ENCODE data around the gene ZNF619.
"Not testable (repeated sequence)": the region's sequence is repeated elsewhere in the genome, so short reads cannot be mapped to it uniquely, and the experiment has no call there.

The ZNF619 gene

DNA sequence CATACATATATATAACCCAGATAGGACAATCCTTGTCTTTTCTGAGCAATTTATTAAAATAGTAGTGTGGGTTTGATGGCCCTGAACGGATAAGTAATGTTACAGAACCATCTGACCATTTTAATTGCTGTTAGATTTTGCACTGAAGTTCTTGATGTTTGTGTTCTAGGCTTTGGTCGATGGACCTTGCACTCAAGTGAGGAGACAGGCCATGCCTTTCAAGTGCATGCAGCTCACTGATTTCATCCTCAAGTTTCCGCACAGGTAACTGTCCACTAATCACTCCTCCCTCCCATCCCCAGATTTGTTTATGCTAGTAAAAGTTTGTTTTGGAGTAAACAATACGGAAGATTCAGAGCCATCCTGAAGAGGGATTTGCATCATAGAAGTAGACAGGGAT, 18.4 kb upstream of the ZNF619 start:
- Mint-ChIP-seq H3K4me3 (peak overlapping the region; percentile 99), H3K27ac (peak overlapping the region; percentile 99), H3K4me1 (ENCODE audit: low read depth) (peaks cover 55% of the 10 kb centered on the region), H3K36me3 (peaks cover 21% of the 10 kb centered on the region), H3K27me3 (no peaks in the 10 kb centered on the region), H3K9me3 (ENCODE audit: low read depth) (no peaks in the 10 kb centered on the region)

DNA sequence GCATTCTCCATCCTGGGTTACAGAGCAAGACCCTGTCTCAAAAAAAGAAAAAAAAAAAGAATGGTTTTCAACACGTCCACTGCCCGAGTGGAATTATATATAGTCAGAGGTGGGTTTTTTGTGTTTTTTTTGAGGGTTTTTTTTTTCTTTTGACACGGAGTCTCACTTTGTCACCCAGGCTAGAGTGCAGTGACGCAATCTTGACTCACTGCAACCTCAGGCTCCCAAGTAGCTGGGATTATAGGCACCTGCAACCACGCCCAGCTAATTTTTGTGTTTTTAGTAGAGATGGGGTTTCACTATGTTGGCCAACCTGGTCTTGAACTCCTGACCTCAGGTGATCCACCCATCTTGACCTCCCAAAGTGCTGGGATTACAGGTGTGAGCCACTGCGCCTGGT, 16.4 kb upstream of the ZNF619 start:
- peaks cover 62% of the 10 kb centered on the region for H3K4me1 Mint-ChIP-seq (ENCODE audit: low read depth)
- H3K4me3 Mint-ChIP-seq, result peak overlapping the region; percentile 99
- H3K27ac Mint-ChIP-seq, result peak overlapping the region; percentile 88
- not testable (repeated sequence) for H3K9me3 Mint-ChIP-seq (ENCODE audit: low read depth); H3K27me3 Mint-ChIP-seq
- peaks cover 29% of the 10 kb centered on the region for H3K36me3 Mint-ChIP-seq

DNA sequence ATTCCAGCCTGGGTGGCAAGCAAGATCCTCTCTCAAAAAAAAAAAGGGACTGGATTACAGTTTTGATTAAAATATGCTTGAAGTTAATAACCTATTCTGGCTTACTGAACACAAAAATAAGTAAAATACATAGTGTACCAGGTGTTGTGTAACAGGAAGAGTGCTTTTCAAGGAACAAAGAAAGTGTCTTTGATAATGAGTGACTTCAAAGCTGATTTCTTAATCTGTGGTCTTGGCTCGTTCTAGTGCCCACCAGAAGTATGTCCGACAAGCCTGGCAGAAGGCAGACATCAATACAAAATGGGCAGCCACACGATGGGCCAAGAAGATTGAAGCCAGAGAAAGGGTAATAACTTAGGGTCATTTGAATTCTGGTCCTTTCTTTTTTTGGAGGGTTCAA, 15.8 kb upstream of the ZNF619 start:
- peak overlapping the region; percentile 48 for H3K4me3 Mint-ChIP-seq
- H3K36me3 Mint-ChIP-seq, result peaks cover 30% of the 10 kb centered on the region
- H3K27me3 Mint-ChIP-seq, result no peaks in the 10 kb centered on the region
- H3K27ac Mint-ChIP-seq, result peak overlapping the region; percentile 56
- H3K4me1 Mint-ChIP-seq (ENCODE audit: low read depth), result peaks cover 59% of the 10 kb centered on the region
- no peaks in the 10 kb centered on the region for H3K9me3 Mint-ChIP-seq (ENCODE audit: low read depth)

DNA sequence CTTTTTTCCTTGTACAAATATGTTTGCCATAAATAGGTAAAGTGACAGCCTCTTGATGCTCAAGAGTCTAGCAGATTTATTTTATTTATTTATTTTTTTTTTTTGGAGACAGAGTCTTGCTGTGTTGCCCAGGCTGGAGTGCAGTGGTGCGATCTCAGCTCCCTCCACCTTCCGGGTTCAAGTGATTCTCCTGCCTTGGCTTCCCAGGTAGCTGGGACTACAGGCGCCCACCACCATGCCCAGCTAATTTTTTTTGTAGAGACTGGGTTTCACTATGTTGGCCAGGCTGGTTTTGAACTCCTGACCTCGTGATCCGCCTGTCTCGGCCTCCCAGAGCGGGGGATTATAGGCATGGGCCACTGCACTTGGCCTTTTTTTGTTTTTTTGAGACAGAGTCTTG, 14.1 kb upstream of the ZNF619 start:
- peaks cover 55% of the 10 kb centered on the region for H3K4me1 Mint-ChIP-seq (ENCODE audit: low read depth)

DNA sequence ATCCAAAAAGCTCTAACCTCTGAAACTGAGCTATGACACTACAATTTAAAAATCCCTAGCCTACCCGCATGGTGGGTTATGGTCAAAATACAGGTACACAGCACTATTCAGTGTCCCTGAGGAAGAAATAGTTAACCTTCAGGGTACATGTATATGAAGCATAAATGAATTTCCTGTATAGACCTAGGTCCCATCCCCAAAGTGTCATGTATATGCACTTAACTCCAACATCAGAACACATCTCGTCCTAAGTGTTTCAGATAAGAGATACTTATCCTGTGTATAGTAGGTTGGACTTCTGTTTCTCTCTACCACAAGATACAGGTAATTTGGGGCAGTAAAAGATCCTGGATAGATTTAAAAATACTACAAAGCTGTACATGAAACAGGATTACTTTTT, 13.3 kb upstream of the ZNF619 start:
- peak overlapping the region; percentile 10 for H3K27ac Mint-ChIP-seq
- peaks cover 21% of the 10 kb centered on the region for H3K36me3 Mint-ChIP-seq
- H3K9me3 Mint-ChIP-seq (ENCODE audit: low read depth), result no peaks in the 10 kb centered on the region
- H3K4me1 Mint-ChIP-seq (ENCODE audit: low read depth), result peaks cover 48% of the 10 kb centered on the region
- no peaks in the 10 kb centered on the region for H3K27me3 Mint-ChIP-seq
- H3K4me3 Mint-ChIP-seq, result peak overlapping the region; percentile 27

More for the DNA sequence above, 14.1 kb upstream of the ZNF619 start:
- H3K27me3 Mint-ChIP-seq; H3K9me3 Mint-ChIP-seq (ENCODE audit: low read depth); H3K27ac Mint-ChIP-seq: not testable (repeated sequence)
- peaks cover 29% of the 10 kb centered on the region for H3K36me3 Mint-ChIP-seq
- H3K4me3 Mint-ChIP-seq, result peak overlapping the region; percentile 10

DNA sequence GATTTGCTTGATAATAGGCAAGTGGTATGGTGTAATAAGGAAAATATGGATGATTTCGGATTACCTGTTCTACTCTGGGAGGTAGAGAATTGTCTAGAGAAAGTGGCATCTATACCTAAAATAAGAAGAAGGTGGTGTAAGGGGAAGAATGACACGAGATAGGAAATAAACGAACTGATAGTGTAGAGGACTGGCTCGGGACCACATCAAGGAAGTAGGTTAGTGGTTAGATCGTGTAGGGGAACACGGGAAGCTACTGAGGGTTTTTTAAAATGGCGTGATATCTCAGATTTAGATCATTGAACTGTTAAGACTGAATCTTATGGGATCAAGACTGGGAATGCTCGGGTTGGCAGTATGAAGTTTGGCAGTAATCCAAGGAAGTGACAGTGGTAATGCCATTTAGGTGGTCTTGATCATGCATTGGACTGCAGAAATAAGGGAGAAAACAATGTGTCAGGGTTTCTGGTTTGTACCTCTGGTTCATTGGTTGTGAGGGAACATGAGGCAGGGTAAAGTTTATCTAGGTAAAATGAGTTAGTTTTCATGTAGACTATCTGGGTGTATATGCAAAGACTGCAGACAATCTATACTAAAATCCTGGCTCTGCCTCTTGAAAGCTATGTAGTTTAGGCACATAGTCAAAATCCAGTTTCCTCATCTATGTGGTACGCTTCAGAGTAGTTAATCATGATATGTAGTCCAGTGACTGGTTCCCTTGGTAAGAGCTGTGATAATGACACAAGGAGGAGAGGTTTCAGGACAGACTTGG, 12.4 kb upstream of the ZNF619 start:
- Mint-ChIP-seq H3K27ac (peak overlapping the region; percentile 83), H3K27me3 (no peaks in the 10 kb centered on the region), H3K36me3 (peaks cover 18% of the 10 kb centered on the region), H3K4me1 (ENCODE audit: low read depth) (peaks cover 40% of the 10 kb centered on the region), H3K4me3 (peak overlapping the region; percentile 33), H3K9me3 (ENCODE audit: low read depth) (no peaks in the 10 kb centered on the region)

DNA sequence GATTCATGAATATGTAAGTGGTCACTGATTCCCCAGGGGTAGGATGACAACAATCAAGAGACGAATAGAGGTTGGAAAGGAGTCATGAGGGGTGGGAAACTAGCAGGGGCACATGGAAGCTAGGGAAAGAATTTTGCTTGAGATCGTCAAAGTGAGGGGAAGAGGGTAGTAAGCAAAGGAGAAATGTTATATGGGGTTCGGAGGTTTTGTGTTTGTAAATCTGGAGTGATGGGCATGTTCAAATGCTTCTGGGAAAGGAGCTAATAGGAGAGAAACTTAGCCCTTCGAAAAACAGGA, 11.9 kb upstream of the ZNF619 start:
- H3K9me3 Mint-ChIP-seq (ENCODE audit: low read depth), result no peaks in the 10 kb centered on the region
- no peaks in the 10 kb centered on the region for H3K27me3 Mint-ChIP-seq
- H3K4me1 Mint-ChIP-seq (ENCODE audit: low read depth), result peaks cover 38% of the 10 kb centered on the region
- no peak overlapping the region for H3K4me3 Mint-ChIP-seq
- no peak overlapping the region for H3K27ac Mint-ChIP-seq
- H3K36me3 Mint-ChIP-seq, result peaks cover 18% of the 10 kb centered on the region

DNA sequence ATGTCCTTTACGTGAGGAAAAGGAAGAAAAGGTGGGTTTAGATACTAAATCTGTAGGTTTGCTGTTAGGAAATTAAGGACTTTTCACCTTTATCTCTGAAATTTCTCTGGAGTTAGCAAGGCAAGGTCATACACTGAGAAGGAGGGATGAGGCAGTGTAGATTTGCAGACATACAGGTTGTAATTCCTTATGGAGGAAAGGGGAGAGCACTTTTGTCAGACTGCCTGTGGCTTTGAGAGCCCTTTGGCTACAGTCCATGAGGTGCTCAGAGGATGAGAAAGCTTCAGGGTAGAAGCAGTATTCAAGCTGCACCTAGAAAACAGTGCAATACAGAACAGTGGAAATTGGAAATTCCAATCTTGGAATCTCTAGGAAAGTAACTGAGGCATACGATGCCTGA, 11.5 kb upstream of the ZNF619 start:
- H3K36me3 Mint-ChIP-seq, result peaks cover 18% of the 10 kb centered on the region

DNA sequence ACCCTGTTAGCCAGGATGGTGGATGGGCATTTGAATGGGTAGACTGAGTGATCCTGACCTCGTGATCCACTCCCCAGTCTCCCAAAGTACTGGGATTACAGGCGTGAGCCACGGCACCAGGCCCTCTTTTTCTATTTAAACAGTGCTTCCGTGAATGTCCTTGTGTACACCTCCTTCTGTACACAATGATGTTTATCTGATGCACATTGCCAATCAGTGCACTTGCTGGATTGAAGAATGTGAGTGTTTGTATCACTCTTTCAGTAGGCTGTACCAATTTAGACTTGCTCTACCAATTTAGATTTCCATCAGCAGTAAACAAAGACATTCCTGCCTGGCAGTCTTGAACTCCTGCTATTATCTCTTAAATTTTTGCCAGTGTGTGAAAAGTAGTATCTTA, 8.9 kb upstream of the ZNF619 start:
- Mint-ChIP-seq H3K4me1 (ENCODE audit: low read depth) (peaks cover 20% of the 10 kb centered on the region), H3K27ac (no peak overlapping the region), H3K27me3 (no peaks in the 10 kb centered on the region), H3K4me3 (no peak overlapping the region), H3K36me3 (peaks cover 10% of the 10 kb centered on the region), H3K9me3 (ENCODE audit: low read depth) (no peaks in the 10 kb centered on the region)

More for the DNA sequence above, 11.5 kb upstream of the ZNF619 start:
- Mint-ChIP-seq H3K27me3 (no peaks in the 10 kb centered on the region), H3K4me3 (no peak overlapping the region), H3K27ac (no peak overlapping the region), H3K4me1 (ENCODE audit: low read depth) (peaks cover 34% of the 10 kb centered on the region), H3K9me3 (ENCODE audit: low read depth) (no peaks in the 10 kb centered on the region)

DNA sequence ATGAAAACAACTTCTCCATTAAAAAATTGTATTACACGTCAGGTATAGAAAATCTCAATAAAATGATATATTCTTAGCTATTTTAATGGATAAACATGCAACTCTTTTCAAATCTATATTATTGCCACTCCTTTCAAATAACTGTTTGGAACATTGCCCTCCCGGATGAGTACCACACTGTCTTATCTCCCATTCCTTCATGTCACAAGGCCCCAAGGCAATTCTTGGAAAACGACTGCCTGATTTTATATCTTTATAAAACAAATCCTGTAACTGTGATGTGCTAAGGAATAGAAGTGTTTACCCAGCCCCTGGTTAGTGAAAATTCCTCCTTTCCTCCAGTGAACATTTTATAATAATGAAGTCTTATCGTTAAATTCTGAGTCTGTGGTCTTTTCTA, 6.2 kb upstream of the ZNF619 start:
- Mint-ChIP-seq H3K27me3 (no peaks in the 10 kb centered on the region), H3K9me3 (ENCODE audit: low read depth) (no peaks in the 10 kb centered on the region), H3K4me3 (no peak overlapping the region), H3K36me3 (peaks cover 2% of the 10 kb centered on the region), H3K4me1 (ENCODE audit: low read depth) (no peaks in the 10 kb centered on the region), H3K27ac (no peak overlapping the region)

DNA sequence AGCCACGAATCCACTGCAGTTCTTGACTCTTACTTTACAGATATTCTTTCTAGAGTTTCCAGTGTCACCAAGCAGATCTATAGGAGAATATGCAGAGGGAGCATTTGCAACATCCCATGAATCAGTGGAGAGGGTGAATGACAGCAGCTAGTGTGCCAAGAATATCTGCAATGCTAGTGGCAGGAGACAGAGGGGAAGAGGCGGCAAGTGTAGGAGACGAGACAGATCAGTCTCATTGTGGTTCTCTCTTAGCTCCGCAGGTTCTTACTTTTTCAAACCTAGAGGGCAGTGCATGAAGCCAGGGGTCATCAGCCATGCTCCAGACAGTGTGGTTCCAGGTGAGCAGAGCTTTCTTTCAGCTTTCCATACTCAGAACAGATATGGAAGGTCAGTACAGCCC, 744 bp downstream of the ZNF619 start:
- H3K4me1 Mint-ChIP-seq (ENCODE audit: low read depth), result peaks cover 28% of the 10 kb centered on the region
- no peaks in the 10 kb centered on the region for H3K27me3 Mint-ChIP-seq
- peak overlapping the region; percentile 90 for H3K4me3 Mint-ChIP-seq
- H3K27ac Mint-ChIP-seq, result peak overlapping the region; percentile 90
- H3K36me3 Mint-ChIP-seq, result peaks cover 17% of the 10 kb centered on the region
- H3K9me3 Mint-ChIP-seq (ENCODE audit: low read depth), result no peaks in the 10 kb centered on the region

DNA sequence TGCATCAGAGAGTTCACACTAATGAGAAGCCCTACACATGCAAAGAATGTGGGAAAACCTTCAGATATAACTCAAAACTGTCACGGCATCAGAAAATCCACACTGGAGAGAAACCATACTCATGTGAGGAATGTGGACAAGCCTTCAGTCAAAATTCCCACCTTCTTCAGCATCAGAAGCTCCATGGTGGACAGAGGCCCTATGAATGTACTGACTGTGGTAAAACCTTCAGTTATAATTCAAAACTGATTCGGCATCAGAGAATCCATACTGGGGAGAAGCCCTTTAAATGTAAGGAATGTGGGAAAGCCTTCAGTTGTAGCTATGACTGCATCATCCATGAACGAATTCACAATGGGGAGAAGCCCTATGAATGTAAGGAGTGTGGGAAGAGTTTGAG, 10.2 kb downstream of the ZNF619 start:
- Mint-ChIP-seq H3K36me3 (peaks cover 35% of the 10 kb centered on the region), H3K27me3 (no peaks in the 10 kb centered on the region), H3K9me3 (ENCODE audit: low read depth) (peaks cover 15% of the 10 kb centered on the region)

DNA sequence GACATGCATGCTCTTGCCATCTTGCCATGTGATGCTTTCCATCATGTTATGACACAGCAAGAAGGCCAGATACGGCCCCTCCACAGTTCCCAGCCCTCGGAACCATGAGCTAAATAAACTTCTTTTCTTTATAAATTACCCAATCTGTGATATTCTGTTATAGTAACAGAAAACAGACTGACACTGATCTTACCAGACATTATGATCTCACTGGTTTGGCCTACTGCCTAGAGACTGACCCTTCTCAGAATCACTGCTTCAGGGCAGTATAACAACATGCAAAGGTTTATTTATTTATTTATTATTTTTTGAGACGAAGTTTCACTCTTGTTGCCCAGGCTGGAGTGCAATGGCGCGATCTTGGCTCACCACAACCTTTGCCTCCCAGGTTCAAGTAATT, 14.0 kb downstream of the ZNF619 start:
- Mint-ChIP-seq H3K36me3 (peaks cover 26% of the 10 kb centered on the region), H3K9me3 (ENCODE audit: low read depth) (peaks cover 15% of the 10 kb centered on the region), H3K27ac (no peak overlapping the region), H3K27me3 (no peaks in the 10 kb centered on the region), H3K4me3 (no peak overlapping the region), H3K4me1 (ENCODE audit: low read depth) (no peaks in the 10 kb centered on the region)

More for the DNA sequence above, 10.2 kb downstream of the ZNF619 start:
- Mint-ChIP-seq H3K4me1 (ENCODE audit: low read depth) (peaks cover 8% of the 10 kb centered on the region), H3K27ac (no peak overlapping the region), H3K4me3 (no peak overlapping the region)

DNA sequence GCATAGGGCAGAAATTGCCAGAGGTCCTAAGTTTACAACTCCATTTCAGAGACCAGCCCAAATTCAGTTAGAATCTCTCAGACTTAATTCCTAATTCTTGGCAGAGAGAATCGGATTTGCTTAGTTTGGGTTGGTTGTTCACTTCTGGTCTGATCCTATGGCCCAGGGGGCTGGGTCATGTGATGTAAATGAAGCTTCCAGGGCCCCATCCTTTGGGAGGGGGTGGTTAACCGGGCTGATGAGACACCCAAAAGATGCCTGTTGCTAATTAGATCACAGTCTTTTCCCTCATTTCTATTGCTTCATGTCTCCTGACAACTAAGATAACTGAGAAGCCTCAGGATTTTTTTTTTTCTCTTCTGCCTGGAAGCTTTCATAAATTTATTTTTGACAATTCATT, 17.8 kb downstream of the ZNF619 start:
- Mint-ChIP-seq H3K27me3 (no peaks in the 10 kb centered on the region), H3K36me3 (peaks cover 5% of the 10 kb centered on the region), H3K4me3 (no peak overlapping the region), H3K4me1 (ENCODE audit: low read depth) (no peaks in the 10 kb centered on the region), H3K27ac (no peak overlapping the region), H3K9me3 (ENCODE audit: low read depth) (no peaks in the 10 kb centered on the region)

DNA sequence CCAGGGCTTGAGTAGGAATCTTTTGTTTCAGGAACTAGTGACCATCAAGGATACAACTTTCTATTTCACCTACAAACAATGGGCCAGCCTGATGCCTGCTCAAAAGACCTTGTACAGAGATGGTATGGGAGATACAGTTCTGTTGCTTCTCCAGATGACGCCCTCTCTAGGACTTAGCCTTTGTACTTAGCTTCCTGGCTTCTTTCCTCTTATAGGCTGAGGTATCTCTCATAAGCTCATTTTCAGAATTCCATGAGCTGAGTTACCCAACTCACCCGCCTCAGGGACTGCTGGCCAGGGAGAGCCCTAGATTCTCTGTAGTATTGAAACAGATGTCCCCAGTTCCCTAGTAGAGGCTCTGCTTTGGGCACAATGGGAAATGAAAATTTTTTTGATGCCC, 20.4 kb downstream of the ZNF619 start:
- H3K27me3 Mint-ChIP-seq, result no peaks in the 10 kb centered on the region
- no peak overlapping the region for H3K4me3 Mint-ChIP-seq
- no peaks in the 10 kb centered on the region for H3K36me3 Mint-ChIP-seq
- no peaks in the 10 kb centered on the region for H3K4me1 Mint-ChIP-seq (ENCODE audit: low read depth)
- H3K27ac Mint-ChIP-seq, result no peak overlapping the region
- no peaks in the 10 kb centered on the region for H3K9me3 Mint-ChIP-seq (ENCODE audit: low read depth)

DNA sequence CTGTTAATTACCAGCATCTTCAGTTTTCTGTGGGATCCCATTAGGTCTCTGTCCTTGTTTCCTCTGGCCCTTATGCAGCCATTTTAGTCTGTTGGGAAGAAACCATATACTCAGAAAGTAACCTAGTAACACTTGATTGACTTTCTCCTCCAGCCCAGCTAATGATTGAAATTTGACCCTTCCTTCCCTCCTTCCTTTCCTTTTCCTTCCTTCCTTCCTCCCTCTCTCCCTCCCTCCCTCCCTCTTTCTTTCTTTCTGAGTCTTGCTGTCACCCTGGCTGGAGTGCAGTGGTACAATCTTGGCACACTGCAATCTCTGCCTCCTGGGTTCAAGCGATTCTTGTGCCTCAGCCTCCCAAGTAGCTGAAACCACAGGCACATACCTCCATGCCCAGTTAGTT, 23.0 kb downstream of the ZNF619 start:
- Mint-ChIP-seq H3K27me3 (no peaks in the 10 kb centered on the region), H3K27ac (no peak overlapping the region), H3K9me3 (ENCODE audit: low read depth) (no peaks in the 10 kb centered on the region), H3K36me3 (no peaks in the 10 kb centered on the region), H3K4me3 (no peak overlapping the region), H3K4me1 (ENCODE audit: low read depth) (peaks cover 5% of the 10 kb centered on the region)
